Epidermal melanocyte (primary cell): ENCODE results near the gene DPH3.

Source experiments
- DNase-seq: peaks from one replicate; pipeline ENCODE4 v3.0.0; 2011; ENCODE audit warnings: low spot score; ENCODE audit not compliant: insufficient read length

DPH3 gene

DNA sequence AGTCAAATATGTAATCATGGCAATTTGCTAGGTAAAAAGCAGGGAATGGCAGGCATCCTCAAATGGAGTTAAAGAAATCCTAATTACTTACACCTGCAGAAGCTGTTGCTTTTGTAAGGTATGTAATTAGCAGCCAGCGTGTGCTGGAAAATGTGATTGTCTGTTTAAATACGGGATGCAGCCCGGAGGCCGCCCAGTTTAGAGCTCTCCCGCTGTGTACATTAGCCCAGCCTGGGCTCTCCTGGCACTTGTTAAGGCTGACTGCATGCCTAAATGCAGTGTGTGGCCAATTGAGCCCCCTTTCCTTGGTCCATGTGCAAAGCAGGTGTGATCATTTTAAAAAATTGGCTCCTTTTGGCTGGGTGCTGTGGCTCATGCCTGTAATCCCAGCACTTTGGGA lies 9.0 kb downstream of the DPH3 start:
- DNase-seq: no peak

- DNase-seq: no peak
Measured at GRCh38 chr3:16255326-16255725, 9.4 kb downstream of the DPH3 start.

DNA sequence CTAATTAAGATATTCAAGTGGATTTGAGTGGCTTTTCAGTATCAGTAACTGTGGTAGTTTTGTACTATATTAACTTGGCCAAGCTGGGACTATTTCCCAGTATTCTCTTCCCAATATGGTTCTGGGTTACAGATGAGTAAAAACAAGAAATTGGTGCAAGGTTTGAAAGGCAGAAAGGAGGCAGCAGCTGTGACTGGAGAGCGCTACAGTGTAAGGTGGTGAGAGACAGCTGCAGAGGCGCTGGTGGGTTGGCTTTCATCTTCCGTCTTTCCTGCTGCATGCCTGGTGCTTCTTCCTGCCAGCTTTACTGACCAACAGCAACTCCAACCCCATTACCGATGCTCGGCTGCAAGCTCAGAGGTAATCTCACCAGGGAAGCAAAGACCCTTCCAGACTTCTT lies 9.8 kb downstream of the DPH3 start:
- no peak for DNase-seq

DNA sequence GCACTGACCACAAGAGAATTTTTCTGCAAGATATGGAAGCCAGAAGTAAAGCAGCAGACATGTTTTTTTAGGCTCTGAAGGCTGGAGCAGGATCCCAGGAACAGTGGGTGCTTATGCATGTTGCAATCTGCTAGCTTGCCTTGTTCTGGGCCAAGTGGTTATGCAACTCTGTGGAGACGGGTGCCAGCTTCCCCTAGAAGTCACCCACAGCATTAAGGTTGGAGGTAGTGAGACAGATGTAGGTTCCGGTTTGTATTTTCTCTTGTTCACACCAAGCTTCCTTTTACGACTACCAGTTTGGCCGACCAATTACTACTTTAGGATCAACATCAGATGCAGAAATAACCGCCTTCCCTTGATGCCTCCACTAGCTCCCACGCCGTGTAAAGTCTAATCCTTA lies 11.1 kb downstream of the DPH3 start:
- DNase-seq: no peak

DNA sequence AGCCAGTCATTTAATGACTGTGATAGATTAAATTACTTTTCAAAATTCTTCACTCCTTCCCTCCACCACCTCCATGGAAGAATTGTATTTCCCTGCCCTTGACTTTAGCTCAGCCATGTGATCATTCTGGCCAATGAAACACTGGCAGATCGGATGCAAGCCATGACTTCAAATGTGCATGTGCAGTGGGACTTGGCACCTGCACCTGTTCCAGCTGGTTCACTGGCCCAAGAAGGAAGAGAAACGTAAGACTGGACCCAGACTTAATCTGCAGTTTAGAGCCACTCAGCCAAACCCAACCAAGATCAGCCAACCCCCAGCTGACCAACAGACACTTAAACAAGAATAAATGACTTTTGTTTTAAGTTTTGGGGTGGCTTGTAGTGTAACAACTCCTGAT lies 11.8 kb downstream of the DPH3 start:
- no peak for DNase-seq

DNA sequence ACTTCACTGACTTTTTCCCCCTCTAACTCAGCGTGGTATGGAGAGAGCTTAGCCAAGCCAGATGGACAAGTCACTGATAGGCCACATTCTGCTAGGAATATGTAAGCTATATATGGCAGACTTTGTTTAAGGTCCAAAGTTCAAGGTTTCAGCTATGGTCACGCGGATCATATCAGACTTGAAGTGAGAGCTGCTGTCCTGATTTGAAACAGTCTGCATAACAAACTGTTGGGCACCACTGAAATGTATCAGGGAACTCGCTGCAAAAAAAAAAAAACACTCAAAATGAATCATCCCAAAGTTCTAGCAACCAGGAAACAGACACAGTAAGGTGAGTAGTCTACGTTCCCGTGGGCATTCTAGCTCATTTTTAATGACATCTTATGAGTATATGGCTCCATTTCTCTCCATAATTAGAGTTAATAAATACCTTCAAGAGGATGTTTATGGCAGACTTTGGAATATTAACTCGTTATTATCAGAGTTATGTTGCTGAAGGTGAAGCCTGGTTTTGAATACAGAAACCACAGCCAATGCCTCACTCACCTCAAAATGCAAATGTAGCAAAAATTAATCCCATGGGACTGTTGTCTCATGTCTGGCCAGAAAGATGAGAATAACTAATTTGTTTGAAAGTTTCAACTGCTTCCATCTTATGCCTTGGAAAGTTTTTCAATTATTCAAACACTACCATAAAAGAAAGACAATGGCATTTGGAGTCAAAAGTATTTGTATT lies 12.3 kb downstream of the DPH3 start:
- no peak for DNase-seq

- DNase-seq: no peak
Measured at GRCh38 chr3:16251316-16252085, 13.2 kb downstream of the DPH3 start.

- no peak for DNase-seq
Measured at GRCh38 chr3:16249886-16250285, 14.9 kb downstream of the DPH3 start.

DNA sequence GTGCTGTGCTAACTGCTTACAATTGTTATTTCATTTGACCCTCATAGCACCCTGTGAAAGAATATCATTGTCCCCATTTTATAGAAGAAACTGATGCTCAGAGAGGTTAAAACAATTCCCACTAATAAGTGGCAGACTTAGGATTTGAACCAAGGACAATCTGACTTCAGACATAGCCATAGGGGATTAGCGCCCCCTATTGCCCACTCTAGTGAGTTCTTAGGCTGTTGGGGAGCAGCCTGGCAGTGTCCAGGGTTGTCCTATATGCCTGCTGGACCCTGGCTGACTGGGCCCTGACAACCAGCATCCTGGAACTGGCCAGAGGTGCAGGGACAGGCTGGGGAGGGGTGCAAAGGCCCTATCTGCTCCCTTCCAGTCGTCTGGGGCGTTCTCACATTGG lies 15.4 kb downstream of the DPH3 start:
- no peak for DNase-seq

- DNase-seq: no peak
Measured at GRCh38 chr3:16248556-16248955, 16.2 kb downstream of the DPH3 start.

- DNase-seq: peak; percentile 59
Measured at GRCh38 chr3:16247282-16248061, 17.3 kb downstream of the DPH3 start.

DNA sequence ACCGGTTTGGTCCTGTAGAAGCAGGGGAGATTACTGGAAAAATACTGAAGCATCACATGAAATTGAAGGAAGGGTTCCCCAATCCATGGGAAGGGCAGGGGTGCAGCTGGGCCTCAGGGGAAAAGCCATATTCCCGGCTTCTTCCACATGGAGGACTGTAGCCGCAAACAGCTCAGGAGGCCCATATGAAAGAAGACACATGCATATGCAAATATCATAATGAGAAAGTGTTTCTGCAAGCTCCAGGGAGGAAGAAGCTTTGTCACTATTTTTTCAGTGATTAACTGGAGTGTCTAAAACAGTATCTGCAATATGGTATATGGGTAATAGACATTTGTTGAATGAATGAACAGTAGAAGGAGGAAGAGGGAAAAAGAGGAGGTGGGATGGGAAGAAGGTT lies 19.1 kb downstream of the DPH3 start:
- no peak for DNase-seq

GRCh38 chr3:16243706-16244490 lies 20.8 kb downstream of the DPH3 start:
- DNase-seq: no peak

- DNase-seq: no peak
Measured at GRCh38 chr3:16242177-16242576, 22.6 kb downstream of the DPH3 start.

GRCh38 chr3:16241225-16241624 lies 23.5 kb downstream of the DPH3 start:
- no peak for DNase-seq

GRCh38 chr3:16240229-16241023 lies 24.3 kb downstream of the DPH3 start:
- peak; percentile 36 for DNase-seq

DNA sequence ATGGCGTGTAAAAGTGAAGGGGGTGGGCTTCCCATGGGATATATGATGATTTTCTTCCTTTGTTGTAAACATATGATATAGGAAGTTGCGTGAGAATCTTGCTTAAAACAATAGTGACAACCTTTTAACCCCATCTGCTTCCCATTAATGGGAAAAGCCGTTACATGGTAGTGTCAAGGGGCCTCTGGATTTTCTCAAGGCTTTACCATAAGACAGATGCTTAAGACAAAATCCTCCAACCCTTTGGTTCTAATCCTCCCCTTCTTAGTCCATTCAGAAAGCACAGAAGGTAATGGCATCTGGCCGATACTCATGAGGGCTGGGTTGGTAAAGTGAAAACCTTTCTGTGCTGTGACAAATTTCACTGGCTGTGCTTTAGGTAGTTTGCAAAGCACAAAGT lies 25.0 kb downstream of the DPH3 start:
- no peak for DNase-seq

GRCh38 chr3:16239086-16239770 lies 25.5 kb downstream of the DPH3 start:
- DNase-seq: no peak

- no peak for DNase-seq
Measured at GRCh38 chr3:16236856-16237393, 27.8 kb downstream of the DPH3 start.
